Diencephalon (tissue), 1 donor: ENCODE measurements around the gene PPIL4. TPM values are rescaled to one million over a fixed set of nuclear protein-coding genes. Genes with fewer than 3 reads are reported as not detected.

Experiments used
- small RNA-seq: library from RNA; depleted of rRNA; stranded (forward); fragments of <200 nt; gene quantifications from one replicate; pipeline ENCODE3, GENCODE V24; 2014
- total RNA-seq: library from RNA; depleted of rRNA; stranded (reverse); fragments of >200 nt; gene quantifications from one replicate; pipeline ENCODE4 v1.2.3, GENCODE V29; 2014

Gene PPIL4, protein sequence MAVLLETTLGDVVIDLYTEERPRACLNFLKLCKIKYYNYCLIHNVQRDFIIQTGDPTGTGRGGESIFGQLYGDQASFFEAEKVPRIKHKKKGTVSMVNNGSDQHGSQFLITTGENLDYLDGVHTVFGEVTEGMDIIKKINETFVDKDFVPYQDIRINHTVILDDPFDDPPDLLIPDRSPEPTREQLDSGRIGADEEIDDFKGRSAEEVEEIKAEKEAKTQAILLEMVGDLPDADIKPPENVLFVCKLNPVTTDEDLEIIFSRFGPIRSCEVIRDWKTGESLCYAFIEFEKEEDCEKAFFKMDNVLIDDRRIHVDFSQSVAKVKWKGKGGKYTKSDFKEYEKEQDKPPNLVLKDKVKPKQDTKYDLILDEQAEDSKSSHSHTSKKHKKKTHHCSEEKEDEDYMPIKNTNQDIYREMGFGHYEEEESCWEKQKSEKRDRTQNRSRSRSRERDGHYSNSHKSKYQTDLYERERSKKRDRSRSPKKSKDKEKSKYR
- total RNA-seq: 54.0 TPM

DNA sequence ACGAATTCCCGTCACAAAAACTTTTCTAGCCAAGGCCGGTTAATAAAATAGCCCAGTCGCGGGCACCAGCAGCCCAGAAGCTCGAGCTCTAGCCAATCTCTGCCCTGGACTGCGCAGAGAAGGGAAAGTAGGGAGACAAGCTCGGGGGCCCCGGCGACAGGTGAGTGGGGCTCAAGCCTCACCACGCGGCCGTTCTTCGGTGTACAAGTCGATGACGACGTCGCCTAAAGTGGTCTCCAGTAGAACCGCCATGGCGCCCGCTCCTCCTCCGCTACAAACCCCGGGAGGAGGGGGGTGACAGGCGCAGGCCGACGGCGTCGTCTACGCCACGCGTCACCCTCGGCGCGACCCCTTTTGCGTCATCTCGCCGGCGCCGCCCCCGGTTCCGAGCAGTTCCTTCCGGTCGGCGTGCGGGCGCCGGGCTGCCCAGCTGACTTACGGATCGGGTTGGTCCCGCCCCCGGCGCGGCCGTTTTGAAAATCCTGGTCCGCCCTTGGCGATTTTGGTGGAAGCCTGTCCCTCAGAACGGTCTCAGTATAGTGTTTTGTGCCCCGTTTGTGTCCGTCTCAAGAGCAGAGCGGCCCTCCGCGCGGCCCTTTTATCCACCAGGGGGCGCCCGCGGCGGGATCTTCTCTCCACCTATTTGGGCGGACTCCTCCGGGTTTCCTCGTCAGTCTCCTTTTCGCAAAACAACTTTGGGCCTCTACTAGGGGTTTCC lies at the start of gene PPIL4:
TSS of gene PPIL4 (minus strand) at position 290 of the 718 bp plus-strand sequence. CDS start at position 252, 38 bp downstream.

DNA sequence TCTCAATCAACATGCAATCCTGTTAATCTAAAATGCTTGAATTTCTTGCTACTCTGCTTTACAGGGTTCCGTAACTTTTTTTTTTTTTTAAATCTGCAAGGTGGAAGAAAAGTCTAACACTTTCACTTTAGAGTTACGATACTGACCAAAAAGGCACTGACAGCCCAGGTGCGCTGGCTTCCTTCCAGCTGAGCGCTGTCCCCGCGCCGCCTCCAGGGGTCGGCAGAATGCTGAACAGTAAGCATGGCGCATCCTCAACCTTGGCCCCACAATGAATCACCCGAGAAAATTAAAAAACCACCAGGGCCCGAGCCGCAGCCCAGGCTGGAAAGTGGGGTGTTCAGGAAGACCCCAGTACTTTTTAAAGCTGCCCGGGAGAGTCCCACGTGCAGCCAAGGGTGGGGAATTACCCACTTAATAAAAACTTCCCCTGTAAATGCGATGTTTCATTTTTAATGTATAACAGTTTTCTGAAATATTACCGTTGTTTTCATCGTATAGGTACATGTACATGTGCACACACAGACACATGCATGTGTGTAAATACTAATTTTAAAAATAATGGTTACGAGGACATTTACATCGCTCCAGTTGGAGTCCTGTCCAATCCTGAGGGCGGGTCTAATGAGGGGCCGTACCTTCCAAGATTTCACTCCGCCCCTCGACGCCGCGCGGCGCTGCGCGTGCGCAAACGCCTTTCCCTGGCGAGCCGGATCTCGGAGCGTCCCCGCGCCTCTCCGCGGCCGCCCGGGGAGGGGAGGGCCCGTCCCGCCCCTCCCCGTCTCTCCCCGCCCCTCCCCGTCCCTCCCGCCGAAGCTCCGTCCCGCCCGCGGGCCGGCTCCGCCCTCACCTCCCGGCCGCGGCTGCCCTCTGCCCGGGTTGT lies 19.9 kb upstream of the PPIL4 start, which contains the start of gene GINM1:
TSS of gene GINM1 (plus strand) at position 849 of the 883 bp plus-strand sequence. CDS start 40 bp downstream, outside the sequence.

DNA sequence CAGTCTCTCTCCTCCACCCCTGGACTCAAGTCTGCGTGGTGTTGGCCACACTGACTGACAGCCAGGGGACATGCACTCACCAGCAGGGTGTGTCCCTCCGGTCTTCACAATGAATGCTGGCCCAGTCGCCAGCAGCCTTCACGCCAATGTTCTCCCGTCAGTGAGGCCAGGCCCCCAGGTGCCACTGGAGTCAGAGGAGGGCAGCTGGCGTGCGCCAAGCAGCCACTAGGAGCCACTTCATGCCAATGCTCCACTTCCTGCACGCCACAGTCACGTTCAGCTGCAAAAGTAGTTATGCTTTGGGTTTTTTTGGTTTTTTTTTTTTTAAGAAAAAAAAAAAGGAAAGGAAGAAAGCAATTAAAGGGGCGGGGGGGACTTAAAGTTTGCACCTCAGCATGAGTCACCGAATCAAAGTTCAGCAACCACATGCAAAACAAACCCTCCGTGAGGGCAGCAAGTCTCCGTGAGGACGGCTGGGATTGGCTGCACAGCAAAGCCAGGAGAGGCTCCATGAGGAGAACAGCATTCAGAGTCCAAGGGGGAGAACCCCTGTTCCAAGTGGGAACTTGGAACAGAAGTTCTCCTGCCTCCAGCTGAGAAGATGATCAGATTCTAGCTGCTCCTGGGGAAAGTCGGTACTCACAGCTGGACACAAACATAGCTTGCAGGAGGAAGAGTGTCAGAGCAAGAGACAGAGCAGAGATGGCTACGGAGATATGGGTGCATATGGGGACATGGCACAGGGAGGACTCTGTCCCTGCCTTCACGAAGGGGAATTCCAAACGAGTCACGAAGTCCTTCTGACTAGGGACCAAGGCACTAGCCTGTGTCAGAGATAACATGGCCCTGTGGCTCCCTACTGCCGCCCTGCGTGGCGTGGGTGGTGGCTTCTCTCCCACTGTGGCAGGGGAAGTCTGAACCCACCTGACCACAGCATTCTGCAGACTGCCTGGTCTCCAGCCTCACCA lies 60.8 kb downstream of the PPIL4 start, which contains the start of gene ZC3H12D:
TSS of gene ZC3H12D (minus strand) at position 282 of the 968 bp plus-strand sequence. CDS start 10,471 bp downstream, outside the sequence.

Small RNA genes within 50 kb of the gene (small RNA-seq; reads per million reads assigned to genes)
- gene RF00410: not detected
- gene RNU7-3P: 0.13 reads per million

Other genes starting within 250 kb of the PPIL4 start
- 46.1 TPM for gene TAB2, start 228.3 kb downstream of the PPIL4 start, total RNA-seq
- 6.7 TPM for gene SUMO4, start 145.8 kb downstream of the PPIL4 start, total RNA-seq
- 0.92 TPM for gene ZC3H12D, start 61.0 kb downstream of the PPIL4 start, total RNA-seq
- gene GINM1, start 20.3 kb upstream of the PPIL4 start, total RNA-seq: 44.8 TPM
- gene KATNA1, start 102.7 kb upstream of the PPIL4 start, total RNA-seq: 20.3 TPM
- gene LATS1, start 172.1 kb upstream of the PPIL4 start, total RNA-seq: 30.2 TPM
- gene NUP43, start 200.5 kb upstream of the PPIL4 start, total RNA-seq: 23.3 TPM
- gene PCMT1, start 203.7 kb upstream of the PPIL4 start, total RNA-seq: 162 TPM